ENCODE measurements around the gene CD300H.

- TF ChIP-seq POLR2A (IDR thresholded peaks at IDR 0.05; ENCODE audit: extremely low read depth, insufficient read length) (no peak), CTCF (IDR thresholded peaks at IDR 0.05; ENCODE audit: low read depth, low read length) (no peak)
Measured at GRCh38 chr17:74513987-74514631, 53.2 kb downstream of the CD300H start.

Data from NB4 (cell line).